HCT116 (cell line): Measurements from ENCODE around the gene NGRN. TPM values are rescaled to one million over a fixed set of nuclear protein-coding genes. Genes with fewer than 3 reads are reported as not detected.

ENCODE experiments used
- ATAC-seq: fragments of 200-7000 bp; cut with Tn5 transposase; 2 replicates; pipeline ENCODE4 v1.9.1; 2020; ENCODE audit warnings: mild to moderate bottlenecking, moderate library complexity
- BruUV-seq: library from RNA; stranded (reverse); fragments of 400-500 nt; replicated peaks from 2 replicates; lab custom pipeline; 2021; lab: Mats Ljungman, UMichigan
- CTCF ChIA-PET: fragments of 300-600 bp; sonication (Branson Sonifier 250); formaldehyde crosslinking; loops from one replicate; lab custom pipeline; 2021; ENCODE audit warnings: antibody characterized with exemption; lab: Charles Lee
- POLR2A ChIA-PET: fragments of 300-600, 350-600 bp; sonication (Branson Sonifier 250); formaldehyde crosslinking; loops from one replicate; lab custom pipeline; 2021; ENCODE audit warnings: antibody characterized with exemption; lab: Charles Lee
- RAD21 ChIA-PET, 2 experiments: fragments of 300-600 bp; sonication (Branson Sonifier 250); formaldehyde crosslinking; loops; one replicate each; lab custom pipeline; 2023; ENCODE audit warnings: low total read pairs in 2 of 2; ENCODE audit not compliant: uncharacterized antibody in 2 of 2, unreplicated experiment in 2 of 2, low non-redundant PET in 1 of 2; lab: Charles Lee
- DNase-seq: peaks from one replicate; pipeline ENCODE4 v3.0.0-alpha.2; 2010; ENCODE audit warnings: low read depth, low spot score
- H2AFZ ChIP-seq: fragments of 200-600 bp; shearing (Covaris generic), sonication (generic); 2 replicates; pipeline ENCODE4 v1.6.1; 2017; ENCODE audit warnings: low read depth, mixed run types, mixed read lengths, antibody characterized with exemption, low read length; ENCODE audit not compliant: poor library complexity, severe bottlenecking
- H3K27ac ChIP-seq: 2 replicates; pipeline ENCODE4 v1.5.1; 2012; ENCODE audit warnings: low read depth, low read length
- H3K27me3 ChIP-seq: fragments of 200-600 bp; sonication (generic); 2 replicates; pipeline ENCODE4 v1.6.1; 2016; ENCODE audit warnings: mixed run types, low read length, mixed read lengths; ENCODE audit not compliant: insufficient read depth
- H3K36me3 ChIP-seq, 2 experiments: fragments of 200-500 bp in 1 of 2; fragments of 200-600 bp in 1 of 2; sonication (Bioruptor generic) in 1 of 2; sonication (generic) in 1 of 2; 2 replicates each; pipeline versions ENCODE4 v1.5.1 to v1.6.1; 2014 to 2016; ENCODE audit warnings: low read length in 2 of 2, inconsistent platforms in 1 of 2, mixed read lengths in 1 of 2, mixed run types in 1 of 2; ENCODE audit not compliant: insufficient read depth in 2 of 2, control insufficient read depth in 1 of 2
- H3K4me1 ChIP-seq, 2 experiments: fragments of 200-600 bp in 1 of 2; sonication (generic) in 1 of 2; 2 replicates each; pipeline versions ENCODE4 v1.5.1 to v1.6.1; 2012 to 2017; ENCODE audit warnings: low read length in 2 of 2, inconsistent platforms in 1 of 2, mild to moderate bottlenecking in 1 of 2, mixed read lengths in 1 of 2, mixed run types in 1 of 2, moderate library complexity in 1 of 2; ENCODE audit not compliant: insufficient read depth in 2 of 2, control insufficient read depth in 1 of 2
- H3K4me2 ChIP-seq: fragments of 200-600 bp; sonication (generic); 2 replicates; pipeline ENCODE4 v1.6.1; 2017; ENCODE audit warnings: mixed run types, low read length, mixed read lengths
- H3K4me3 ChIP-seq, 2 experiments: fragments of 200-600 bp in 1 of 2; sonication (generic) in 1 of 2; replicated peaks in 1 of 2; 2 replicates each; pipeline ENCODE4 v1.5.1; 2011 to 2016; ENCODE audit warnings: low read length in 2 of 2, control low read depth in 1 of 2, low read depth in 1 of 2, mild to moderate bottlenecking in 1 of 2, mixed read lengths in 1 of 2, mixed run types in 1 of 2
- H3K79me2 ChIP-seq: fragments of 200-600 bp; sonication (generic); 2 replicates; pipeline ENCODE4 v1.6.1; 2017; ENCODE audit warnings: mild to moderate bottlenecking, mixed run types, low read length, moderate library complexity, mixed read lengths; ENCODE audit not compliant: insufficient read depth
- H3K9ac ChIP-seq: fragments of 200-600 bp; sonication (generic); 2 replicates; pipeline ENCODE4 v1.6.1; 2016; ENCODE audit warnings: low read length, mixed read lengths
- H3K9me2 ChIP-seq: fragments of 200-600 bp; sonication (generic), shearing (Covaris generic); 2 replicates; pipeline ENCODE4 v1.6.1; 2017; ENCODE audit warnings: mixed run types, mild to moderate bottlenecking, moderate library complexity; ENCODE audit not compliant: insufficient read depth
- H3K9me3 ChIP-seq, 2 experiments: fragments of 200-500 bp in 1 of 2; fragments of 200-600 bp in 1 of 2; sonication (Bioruptor generic) in 1 of 2; sonication (generic) in 1 of 2; 2 replicates each; pipeline ENCODE4 v1.6.1; 2014 to 2017; ENCODE audit warnings: low read length in 2 of 2, mixed read lengths in 2 of 2, inconsistent platforms in 1 of 2, low read depth in 1 of 2, mild to moderate bottlenecking in 1 of 2, mixed run types in 1 of 2, moderate library complexity in 1 of 2; ENCODE audit not compliant: control insufficient read depth in 1 of 2, insufficient read depth in 1 of 2
- H4K20me1 ChIP-seq: fragments of 200-600 bp; sonication (generic), shearing (Covaris generic); 2 replicates; pipeline ENCODE4 v1.6.1; 2017; ENCODE audit warnings: mixed run types, mild to moderate bottlenecking, moderate library complexity; ENCODE audit not compliant: insufficient read depth
- CBX3 ChIP-seq: IDR thresholded peaks from 2 replicates; pipeline ENCODE4 v1.6.1; 2012; ENCODE audit warnings: low read depth
- MAX ChIP-seq: IDR thresholded peaks from 2 replicates; pipeline ENCODE4 v1.6.1; 2012
- SRF ChIP-seq: IDR thresholded peaks from 2 replicates; pipeline ENCODE4 v1.6.1; 2012; ENCODE audit warnings: low read depth
- intact Hi-C: fragments of 100-400 bp; cut with micrococcal nuclease; formaldehyde crosslinking; loops from 2 replicates; pipeline ENCODE4 v1.10.0; 2022
- total RNA-seq: library from RNA; stranded (reverse); gene quantifications from one replicate; pipeline ENCODE4 v1.2.1, GENCODE V29; 2021; ENCODE audit not compliant: unreplicated experiment

Gene NGRN
- total RNA-seq, 1 experiment from 2014 or later: 72.7 TPM

DNA sequence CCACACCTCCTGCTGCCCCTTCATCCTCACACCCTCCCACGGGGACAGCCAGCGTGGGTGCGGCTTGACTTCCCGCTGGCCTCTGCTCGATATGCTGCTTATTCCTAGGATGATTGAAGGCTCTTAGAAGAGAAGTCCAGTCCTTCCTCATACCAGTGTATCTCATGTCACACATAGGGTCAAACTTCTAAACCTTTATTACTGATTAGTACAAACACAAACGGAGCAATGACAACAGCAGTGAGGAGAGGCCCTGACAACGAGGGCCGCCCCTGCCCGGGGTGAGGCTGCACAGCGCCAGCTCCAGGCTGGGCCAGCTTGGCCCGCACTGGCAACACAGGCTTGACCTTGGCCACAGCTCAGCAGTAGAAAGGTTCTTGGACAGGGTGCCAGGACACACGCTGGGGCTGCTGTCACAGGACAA lies 35.4 kb upstream of the NGRN start:
- intact Hi-C loops: no loop called here
- Histone ChIP-seq H3K4me2 (no peak overlapping the region), H3K4me3 (no peak overlapping the region), H3K36me3 (peaks cover 26 to 44% of the 10 kb centered on the region in 2 experiments), H3K27me3 (no peaks in the 10 kb centered on the region), H3K9ac (no peak overlapping the region), H3K79me2 (peaks cover 15% of the 10 kb centered on the region), H3K27ac (no peak overlapping the region), H3K9me2 (no peaks in the 10 kb centered on the region), H2AFZ (no peak overlapping the region), H3K4me1 (peaks cover 9 to 24% of the 10 kb centered on the region in 2 experiments; a peak in 3 of 4 replicates), H4K20me1 (no peaks in the 10 kb centered on the region), H3K9me3 (no peaks in the 10 kb centered on the region)
- DNase-seq (no peak), ATAC-seq (no peak)
- CTCF ChIA-PET: no interaction called here
- POLR2A ChIA-PET: interaction anchor here (1.0 kb wide), 1 partner anchor 9 kb away, joined by 3 read pairs; no protein-coding TSS in a partner anchor
- no TSS peak for BruUV-seq
- no peak for TF ChIP-seq CBX3
- RAD21 ChIA-PET: no interaction called here

DNA sequence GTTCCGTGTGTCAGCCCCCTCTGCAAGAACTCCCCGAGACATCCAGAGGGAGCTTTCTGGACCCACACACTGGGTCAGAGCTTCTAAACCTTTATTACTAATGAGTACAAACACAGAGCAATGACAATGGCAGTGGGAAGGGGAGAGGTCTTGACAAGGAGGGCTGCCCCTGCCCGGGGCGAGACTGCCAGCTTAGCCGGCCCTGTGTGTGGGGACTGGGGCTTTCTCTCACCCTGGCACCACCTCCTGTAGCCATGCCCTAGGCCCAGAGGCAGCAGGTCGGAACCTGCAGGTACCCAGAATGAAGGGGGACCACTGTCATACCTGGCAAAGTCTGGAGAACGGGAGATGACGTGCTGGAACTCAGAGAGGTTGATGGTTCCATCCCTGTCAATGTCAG lies 34.9 kb upstream of the NGRN start:
- intact Hi-C loops: no loop called here
- Histone ChIP-seq H3K27ac (no peak overlapping the region), H3K4me1 (peaks cover 9 to 27% of the 10 kb centered on the region in 2 experiments; a peak in 3 of 4 replicates), H2AFZ (no peak overlapping the region), H3K9me3 (no peaks in the 10 kb centered on the region), H3K36me3 (peaks cover 23 to 40% of the 10 kb centered on the region in 2 experiments), H3K27me3 (no peaks in the 10 kb centered on the region), H3K79me2 (peaks cover 15% of the 10 kb centered on the region), H3K4me2 (no peak overlapping the region), H3K9ac (no peak overlapping the region), H3K4me3 (no peak overlapping the region), H4K20me1 (no peaks in the 10 kb centered on the region), H3K9me2 (no peaks in the 10 kb centered on the region)
- CTCF ChIA-PET: no interaction called here
- no TSS peak for BruUV-seq
- POLR2A ChIA-PET: interaction anchor here (1.0 kb wide), 1 partner anchor 9 kb away, joined by 3 read pairs; no protein-coding TSS in a partner anchor
- DNase-seq (no peak), ATAC-seq (no peak)
- RAD21 ChIA-PET: no interaction called here
- TF ChIP-seq SRF (no peak), MAX (no peak)
